AG20443 (cell line): Measurements from ENCODE around the gene SH3TC1.

ENCODE experiments used
- DNase-seq: peaks from one replicate; pipeline ENCODE4 v3.0.0; 2012; ENCODE audit warnings: low spot score, mixed read lengths

The SH3TC1 gene

DNA sequence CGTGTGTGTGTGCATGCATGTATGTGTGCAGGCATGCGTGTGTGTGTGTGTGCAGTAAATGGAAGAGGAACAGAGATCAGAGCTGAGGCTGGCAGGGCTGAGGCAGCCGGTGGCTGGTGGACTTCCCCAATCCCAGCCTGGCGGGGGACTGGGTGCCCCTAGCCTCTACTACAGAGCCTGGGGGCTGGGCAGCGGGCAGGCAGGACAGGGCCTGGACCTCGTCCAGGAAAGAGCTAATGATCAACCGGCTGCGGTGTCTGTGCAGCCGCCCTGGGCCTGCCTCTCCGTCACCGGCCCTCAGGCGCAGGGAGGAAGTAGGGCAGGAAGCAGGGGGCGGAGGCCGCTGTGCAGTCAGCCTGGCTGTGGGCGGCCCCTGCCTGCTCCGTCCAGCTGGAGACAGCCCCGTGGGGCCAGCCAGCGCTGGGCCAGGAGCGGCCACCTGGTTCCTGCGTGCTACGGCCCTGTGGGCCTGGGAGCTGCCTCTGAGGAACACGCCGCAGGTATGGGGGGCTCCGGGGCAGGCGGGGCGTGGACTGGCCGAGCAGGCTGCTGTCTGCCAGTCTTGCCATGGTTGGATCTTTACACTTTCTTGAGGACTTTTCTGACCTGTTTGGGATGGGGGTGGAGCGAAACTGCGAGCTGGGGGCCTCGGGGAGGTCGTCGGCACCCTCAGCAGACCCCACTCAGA, at the start of gene SH3TC1:
Gene SH3TC1 (plus strand): TSS at position 385 of the 688 bp plus-strand sequence. CDS start 5,905 bp downstream, outside the sequence.
- DNase-seq, result peak; percentile 95

DNA sequence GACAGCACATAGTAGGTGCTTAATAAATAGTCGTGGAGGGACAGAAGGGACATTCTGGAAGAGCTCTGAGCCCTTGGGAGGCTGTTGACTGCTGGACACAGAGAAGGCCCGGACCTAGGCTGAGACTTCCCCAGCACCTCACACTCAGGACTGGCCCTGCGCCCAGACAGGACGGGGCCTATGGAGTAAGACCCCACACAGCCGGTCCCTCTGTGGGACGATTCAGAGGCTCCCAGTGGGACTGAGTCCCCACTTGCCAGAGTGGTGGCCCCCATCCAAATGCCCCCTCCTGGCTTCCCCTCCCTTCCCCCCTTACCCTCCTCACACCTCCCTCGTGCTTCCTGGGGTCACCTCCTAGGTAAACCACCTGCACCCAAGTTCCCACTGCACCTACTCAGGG, 49.4 kb upstream of the SH3TC1 start:
- DNase-seq, result no peak

DNA sequence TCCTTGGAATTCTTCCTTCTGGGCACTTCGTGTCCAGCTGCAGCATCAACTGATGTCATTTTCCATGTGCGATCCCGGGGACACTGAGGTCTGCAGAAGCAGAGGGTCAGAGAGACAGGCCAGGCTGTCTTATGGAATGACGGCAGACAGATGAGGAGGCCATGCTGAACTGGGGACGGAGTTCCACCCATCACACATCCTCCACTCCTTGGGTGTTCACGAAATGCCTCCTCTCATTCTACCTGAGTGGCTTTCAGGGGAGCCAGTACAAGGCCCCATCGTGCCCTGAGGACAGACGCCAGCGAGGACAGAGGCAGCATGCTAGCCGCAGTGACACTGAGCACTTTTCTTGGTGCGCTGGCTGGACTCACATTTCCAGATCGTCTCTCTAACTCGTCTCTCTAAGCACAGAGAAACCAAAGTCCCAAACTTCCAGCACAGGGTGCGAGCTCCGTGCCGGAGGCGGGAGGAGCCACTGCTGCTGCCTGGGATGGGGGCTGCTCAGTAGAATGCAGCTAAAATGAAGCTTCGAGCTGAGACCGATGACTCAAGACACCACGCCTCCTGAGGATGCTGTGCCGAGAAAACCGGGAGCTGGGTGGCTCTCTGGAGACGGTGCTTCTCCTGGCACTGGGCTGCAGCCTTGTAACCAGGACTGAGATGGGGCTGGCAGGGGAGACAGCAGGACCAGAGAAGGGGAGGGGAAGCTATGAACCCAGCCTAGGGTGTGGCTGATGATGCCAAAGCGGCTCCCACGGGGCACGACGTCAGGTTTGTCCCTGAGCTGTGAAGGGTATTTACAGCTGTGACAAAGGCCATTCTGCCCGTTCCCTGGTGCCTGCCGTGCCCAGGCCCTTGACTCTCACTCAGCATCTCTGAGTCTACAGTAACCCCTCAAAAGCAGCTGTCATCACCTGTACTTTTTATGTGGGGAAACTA, 48.7 kb upstream of the SH3TC1 start:
- peak; percentile 53 for DNase-seq

DNA sequence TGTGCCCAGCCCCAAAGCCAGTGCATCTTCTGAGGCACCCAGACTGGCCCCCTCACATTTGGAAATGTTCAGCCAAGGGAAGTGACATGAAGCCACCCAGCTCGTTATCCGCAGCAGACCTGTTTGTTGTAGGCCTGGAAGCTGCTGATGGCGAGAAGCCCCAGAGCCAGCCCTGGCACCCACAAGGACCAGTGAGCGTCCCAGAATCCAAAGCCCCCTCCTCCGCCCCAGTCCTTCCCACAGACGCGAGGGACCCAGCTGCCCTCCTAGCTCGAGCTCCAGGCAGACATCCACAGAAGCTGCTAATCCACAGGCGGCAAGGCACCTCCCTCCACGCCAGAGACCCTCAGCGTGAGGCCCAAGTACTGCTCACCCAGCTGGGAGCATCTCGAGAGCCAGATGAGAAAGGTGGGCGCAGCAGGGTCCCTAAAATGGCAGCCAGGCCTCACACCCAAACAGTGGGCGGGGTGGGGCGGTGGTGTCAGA, 47.9 kb upstream of the SH3TC1 start:
- no peak for DNase-seq

DNA sequence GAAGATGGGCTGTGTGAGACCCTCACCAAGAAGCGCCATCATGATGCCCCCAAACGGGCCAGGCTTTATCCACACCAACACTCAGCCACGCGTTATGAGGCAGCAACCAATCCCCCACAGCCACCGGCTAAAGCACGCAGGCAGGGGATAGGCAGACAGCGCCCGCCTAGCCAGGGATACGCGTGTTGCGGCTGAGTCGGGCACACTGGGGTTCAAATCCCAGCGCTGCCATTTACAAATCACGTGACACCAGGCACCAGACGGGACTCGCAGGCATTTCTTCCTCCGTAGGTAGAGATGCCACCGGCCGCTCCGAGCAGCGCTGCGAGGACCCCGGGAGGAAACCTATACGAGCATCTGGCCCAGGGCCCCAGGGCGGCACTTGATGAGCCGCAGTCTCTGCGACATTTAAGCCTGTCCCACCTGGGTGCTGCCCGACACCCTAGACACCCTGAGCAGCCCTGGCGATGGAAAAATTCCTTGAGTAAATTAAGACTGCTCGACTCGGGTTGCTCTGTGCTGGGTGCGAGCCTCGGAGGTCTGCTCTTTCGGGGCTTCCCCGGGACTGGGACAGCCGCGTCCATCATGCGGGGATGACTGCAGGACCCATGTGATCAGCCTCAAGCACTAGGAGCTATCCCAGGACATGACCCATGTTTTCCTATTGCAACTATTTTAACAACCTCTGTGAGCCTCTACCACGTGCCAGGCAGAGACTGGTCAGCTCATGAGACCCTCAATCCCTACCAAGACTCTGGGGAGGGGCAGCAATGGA, 46.8 kb upstream of the SH3TC1 start:
- DNase-seq, result no peak

DNA sequence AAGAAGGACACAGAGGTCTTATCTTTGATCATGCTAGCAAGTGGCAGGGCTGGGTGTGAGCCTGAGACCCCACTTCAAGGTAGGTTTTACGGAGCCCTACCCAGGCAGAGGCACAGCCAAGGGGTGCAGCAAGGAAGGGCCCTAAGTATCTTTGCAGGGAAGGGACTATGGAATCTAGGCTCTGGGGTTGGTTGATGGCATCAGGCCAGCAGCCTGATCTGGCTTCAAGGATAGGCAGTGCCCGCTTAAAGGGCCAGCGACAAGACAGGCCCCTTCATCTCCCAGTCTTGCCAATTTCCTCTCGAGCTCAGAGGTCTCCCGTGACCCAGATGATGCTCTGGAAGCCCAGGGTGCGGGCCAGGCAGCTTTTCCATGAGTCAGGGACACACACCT, 46.2 kb upstream of the SH3TC1 start:
- DNase-seq, result no peak

DNA sequence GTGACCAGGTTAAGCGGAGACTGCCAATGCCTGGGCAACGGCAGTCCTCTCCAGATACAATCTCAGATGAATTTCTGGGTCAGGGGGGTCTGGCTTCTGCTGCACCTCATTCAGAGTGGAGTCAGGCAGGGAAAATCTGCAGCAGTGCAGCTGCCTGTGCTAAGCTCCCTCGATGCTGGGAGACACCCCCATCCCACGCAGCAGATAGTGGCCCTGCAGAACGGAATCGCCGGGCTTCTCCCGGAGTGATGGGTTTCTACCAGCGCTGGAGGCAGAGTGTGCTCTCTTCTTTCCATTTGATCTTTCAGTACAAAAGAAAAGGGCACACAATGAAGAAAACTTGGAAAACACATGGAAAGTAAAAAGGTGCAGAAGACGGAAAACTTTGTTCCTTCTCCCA, 45.6 kb upstream of the SH3TC1 start:
- no peak for DNase-seq

DNA sequence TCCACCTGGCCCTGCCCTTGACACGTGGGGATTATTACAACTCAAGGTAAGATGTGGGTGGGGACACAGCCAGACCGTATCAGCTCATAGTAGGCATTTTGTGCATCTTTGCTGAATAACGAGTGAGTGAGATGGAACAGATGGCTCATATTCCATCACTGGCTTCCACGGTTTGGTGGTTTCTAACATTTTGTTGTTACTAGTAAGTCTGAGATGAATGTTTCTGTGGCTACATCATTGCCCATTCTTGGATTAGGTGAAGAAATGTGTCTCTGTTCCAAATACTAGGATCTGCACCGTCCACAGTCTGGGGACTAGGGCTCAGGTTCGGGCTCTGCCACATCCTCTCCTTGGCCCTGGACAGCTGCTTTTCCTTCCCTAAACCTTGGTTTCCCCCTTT, 44.0 kb upstream of the SH3TC1 start:
- DNase-seq, result no peak

DNA sequence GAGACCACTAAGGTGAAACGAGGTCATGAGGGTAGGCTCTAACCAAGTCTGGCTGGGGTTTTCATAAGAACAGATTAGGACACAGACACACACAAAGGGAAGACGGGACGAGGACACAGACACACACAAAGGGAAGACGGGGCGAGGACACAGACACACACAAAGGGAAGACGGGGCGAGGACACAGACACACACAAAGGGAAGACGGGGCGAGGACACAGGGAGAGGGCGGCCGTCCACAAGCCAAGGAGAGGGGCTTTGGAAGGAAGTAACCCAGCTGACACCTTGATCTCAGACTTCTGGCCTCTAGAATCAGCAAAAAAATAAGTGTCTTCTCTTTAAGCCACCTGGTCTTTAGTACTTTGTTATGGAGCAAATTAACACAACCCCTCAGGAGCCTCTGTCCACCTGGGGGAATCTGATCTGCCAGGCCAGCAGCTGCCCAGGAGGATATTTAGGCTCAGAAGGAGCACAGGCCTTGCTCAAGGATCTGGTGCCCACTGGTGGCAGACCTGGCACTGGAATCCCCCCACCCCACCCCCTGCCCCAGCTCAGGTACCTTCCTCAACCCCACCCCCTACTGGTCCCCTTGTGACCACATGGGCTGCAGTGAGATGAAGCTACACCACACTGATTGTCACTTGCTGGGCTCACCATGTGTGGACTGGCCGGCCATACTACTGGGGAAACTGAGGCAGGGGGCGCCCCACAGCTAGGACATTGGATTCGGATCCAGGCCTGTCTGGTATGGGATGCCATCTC, 43.2 kb upstream of the SH3TC1 start:
- no peak for DNase-seq

DNA sequence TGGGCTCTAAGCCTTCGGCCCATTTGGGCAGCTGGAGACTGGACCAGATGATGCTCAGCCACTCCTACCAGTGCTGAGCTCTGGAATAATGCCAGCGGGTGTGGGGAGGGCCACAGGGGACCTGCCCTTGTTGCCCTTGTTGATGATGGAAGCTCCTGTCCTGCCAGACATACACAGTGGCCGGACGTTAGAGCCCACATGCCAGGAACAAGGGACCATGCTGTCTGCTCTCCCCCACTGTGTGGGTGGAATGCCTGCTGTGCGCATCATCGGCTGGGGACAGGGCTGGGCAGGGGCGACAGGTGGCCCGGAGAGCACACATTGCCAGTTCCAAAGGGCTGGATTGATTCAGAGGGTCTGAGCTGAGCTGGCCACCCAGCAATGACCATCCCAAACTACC, 42.5 kb upstream of the SH3TC1 start:
- DNase-seq, result no peak

DNA sequence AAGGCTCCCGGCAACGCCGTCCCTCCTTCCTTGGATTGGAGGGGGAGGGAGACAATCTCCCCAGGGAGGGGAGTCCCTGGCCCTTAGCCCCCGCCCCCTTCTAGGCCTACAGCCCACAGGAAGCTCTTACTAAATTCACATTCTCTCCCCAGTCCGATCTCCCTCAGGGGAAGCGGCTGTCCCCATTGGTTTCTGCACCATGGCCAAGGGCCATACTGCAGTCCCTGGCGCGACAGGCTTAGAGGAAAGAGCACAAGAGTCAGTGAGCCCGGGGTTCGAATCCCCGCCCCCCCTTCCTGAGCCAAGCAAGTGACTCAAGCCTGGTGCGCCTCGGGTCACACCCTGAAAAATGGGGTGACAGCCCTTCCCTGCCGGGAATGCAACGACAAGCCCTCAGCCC, 41.6 kb upstream of the SH3TC1 start:
- no peak for DNase-seq

DNA sequence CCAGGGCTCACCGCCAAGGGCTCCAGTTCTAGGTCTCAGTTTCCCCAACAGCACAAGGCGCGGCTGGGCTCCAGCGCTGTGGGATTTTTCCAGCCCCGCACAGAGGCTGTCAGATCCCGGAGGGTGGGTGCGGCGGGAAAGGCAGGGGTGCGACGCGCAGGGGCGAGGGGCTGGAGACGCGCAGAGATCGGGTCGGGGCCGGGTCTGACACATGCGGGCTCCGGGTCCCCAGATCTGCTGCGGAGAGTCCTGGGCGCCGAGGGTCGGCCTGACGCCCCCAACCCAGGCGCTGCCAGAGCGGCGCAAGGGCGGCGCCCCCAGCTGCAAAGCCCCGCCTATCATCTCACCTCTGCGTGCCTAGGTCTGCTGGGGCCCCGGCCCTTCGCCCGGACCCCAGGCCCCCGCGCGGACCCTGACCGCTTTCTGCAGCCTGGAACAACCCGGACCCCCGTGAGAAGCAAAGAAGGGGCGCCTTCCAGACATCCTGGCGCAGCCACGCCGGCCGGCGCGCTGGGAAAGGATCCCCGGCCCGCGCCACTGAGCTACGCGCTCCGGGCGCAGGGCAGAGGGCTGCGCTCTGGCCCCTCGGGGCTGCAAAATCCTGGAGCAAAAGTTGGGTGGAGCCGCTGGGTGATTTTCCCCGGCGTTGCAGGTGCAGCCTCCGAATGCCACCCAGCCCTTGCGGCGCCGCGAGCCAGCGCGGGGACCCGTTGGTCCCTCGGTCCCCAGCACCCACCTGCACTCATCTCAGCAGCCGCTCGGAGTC, 41.0 kb upstream of the SH3TC1 start:
- no peak for DNase-seq

DNA sequence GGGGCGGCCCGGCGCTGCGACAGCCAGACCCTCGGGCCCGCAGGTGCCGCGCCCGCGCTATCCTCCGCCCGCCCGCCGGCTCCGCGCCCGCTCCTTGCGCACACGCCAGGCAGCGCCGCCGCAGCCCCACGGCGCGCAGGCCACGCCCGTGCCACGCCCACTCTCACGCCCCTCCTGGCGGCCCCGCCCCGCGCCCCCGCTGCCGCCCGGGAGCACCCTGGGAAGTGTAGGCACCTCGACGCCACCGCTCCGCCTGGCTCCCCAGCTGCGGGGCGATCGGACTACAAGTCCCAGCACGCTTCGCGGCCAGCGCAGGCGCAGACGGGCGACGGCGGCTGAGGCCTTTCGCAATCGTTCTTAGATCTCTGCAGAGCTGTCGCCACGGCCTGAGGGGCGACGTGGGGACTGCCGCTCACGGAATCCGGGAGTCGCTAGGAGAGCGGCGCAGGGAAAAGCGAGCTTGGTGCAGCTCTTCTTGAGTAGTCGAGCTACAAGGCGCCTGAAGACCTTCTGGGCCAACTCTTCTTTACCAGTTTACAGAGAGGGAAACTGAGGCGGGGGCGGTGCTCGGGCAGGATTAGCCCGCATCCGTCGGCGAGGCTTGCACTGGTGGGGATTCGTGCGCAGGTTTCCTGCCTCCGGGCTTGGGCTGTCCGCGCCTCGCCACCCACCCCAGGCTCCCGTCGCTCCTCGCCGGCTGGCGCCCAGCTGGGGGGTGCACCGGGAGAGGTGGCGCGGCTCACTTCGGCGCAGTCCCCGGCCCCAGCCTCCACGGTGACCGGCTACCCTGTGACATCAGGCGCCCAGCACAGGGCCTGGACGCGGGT, 40.2 kb upstream of the SH3TC1 start, which contains the start of gene ABLIM2:
Gene ABLIM2 (minus strand): TSS at position 104 of the 827 bp plus-strand sequence. CDS start 124 bp downstream, outside the sequence.
- peak; percentile 100 for DNase-seq

DNA sequence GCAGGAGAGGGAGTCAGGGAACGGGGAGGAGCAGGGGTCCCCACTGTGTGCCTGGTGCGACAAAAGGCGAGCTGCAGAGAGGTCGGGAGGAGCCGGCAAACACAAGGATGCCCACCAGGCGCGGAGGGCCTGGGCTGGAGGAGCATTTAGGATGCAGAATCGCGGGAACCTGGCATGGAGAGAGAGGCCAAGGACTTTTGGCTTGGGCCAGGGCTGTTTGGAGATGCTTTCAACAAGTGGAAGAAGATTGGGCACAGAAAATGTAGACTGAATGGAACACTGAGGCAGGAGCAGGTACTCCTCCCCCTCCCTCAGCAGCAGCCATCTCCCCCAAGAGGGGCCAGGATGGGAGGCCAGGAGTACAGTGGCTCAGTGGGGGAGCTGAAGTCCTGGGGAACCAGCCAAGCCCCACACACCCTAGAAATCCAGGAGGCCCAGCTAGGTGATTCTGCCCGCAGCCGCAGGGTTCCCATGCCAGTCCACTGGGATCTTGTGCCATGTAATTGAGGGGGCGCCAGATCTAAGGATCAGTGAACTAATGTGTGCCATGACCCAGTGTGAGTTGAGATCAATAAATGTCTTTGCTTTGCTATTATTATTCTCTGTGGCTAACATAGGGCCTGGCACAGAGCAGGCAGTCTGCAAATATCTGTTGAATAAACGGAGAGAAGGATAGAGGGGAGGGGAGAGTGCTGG, 39.4 kb upstream of the SH3TC1 start:
- no peak for DNase-seq

DNA sequence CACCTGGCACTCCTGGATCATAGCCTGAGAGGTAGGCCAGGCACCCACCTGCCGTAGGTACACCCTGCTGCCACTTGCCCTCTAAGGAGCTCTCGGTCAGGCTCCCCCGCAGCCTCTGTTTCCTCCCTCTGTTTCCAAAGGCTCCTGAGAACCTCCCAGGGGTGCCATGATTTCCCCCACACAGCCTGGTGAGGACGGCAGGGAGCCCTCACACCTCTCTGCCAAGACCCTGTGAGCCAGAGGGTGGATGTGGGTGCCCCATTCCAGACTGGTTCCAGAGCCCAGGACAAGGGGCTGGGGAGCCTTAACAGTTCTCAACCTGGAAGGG, 38.9 kb upstream of the SH3TC1 start:
- DNase-seq, result no peak

DNA sequence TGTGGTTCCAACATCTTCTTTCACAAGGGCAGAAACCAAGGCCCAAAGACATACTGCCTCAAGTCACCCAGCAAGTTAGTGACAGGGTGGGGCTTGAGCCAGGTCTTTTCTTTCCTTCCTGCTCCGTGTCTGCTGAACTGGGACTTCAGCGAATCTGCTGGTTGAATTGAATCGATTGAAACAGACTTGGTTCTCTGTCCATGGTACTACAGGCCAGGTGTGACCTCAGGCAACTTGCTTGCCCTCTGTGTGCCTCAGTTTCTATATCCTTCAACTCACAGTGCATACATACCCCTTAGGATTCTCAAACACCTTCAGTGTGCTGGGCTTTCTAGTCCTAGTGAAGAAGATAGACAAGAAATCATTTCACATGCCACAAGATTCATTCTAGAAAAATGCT, 38.5 kb upstream of the SH3TC1 start:
- no peak for DNase-seq

DNA sequence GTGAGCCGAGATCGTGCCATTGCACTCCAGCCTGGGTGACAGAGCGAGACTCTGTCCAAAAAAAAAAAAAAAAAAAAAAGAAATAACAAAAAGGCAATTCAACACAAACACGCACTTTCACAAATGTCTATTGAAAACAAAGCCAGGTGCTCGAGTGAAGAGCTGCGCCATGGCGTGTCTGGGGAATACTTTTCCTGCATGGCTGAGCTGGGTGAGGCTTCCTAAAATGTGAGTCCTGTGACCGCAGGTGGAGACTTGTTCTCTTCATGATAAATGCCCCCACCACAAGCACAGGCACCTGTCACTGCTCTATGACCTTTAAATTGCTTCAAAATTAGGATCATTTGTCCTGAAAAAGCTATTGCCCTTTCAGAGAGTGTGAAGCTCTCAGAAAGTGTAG, 36.5 kb upstream of the SH3TC1 start:
- DNase-seq, result no peak

DNA sequence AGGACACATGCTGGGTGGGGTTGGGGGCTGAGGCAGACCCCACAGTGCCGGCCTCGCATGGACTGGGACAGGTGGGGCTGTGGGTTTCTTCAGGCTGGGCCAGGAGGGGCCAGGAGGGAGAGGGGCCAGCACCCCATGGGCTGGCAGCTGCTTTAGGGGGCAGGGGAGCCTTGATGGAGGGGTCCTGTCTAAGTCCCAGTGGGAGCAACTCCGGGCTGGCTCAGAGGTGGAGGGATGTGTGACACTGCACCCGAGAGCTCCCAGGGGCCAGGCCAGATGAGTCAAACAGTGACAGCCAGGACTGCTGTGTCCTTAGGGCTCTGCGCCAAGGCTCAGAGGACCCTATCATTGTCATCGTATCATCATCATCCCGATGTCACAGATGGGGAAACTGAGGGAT, 36.1 kb upstream of the SH3TC1 start:
- DNase-seq, result no peak

DNA sequence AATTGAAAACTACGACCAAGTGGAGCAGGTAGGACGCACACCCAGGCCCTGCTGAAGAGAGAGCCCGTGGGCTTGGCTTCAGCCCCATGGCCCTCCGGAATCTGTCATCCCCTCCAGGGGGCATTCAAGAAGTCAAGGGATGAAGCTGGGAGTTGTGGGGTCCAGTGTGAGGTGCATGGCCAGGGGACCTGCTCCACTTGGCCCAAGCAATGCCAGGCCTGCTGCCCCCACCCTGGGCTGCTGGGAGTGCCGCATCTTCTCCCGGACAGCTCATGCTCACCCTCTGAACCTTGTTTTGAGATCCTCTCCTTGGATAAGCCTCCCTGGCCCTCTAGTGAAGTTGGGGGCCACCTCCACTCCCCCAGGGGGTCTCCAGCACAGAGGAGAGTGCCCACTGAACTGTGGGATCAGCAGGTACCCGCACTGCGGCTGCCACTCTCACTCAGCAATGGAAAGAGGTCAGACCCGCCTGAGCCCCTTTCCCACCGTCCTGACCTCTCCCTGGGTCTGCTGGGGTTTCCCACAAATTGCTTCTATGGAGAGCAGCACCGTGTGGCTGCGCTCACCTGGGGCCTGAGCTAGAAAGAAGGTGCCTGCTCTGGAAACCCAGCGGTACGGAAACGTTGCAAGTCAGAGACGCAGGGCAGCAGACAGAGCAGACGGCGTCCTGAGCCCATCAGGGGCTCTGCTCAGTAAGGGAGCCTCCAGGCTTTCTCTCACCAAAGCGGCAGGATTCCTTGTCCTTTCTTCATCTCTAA, 35.5 kb upstream of the SH3TC1 start:
- DNase-seq, result no peak
